Peyer's patch (tissue), 4 donors: Measurements from ENCODE around the gene CYP27B1. TPM values are rescaled to one million over a fixed set of nuclear protein-coding genes. Genes with fewer than 3 reads are reported as not detected.

Experiments used
- DNase-seq, 3 donors: peaks; one replicate each; pipeline ENCODE4 v3.0.0-alpha.2; 2017 to 2019
- H3K27ac ChIP-seq, 4 donors: fragments of 200-600 bp; sonication (generic); one replicate each; pipeline ENCODE4 v1.5.1; 2016 to 2019
- H3K27me3 ChIP-seq, 2 donors: fragments of 200-600 bp; sonication (generic); one replicate each; pipeline ENCODE4 v1.5.1; 2019
- H3K36me3 ChIP-seq, 3 donors: fragments of 200-600 bp; sonication (generic); one replicate each; pipeline ENCODE4 v1.5.1; 2016 to 2019
- H3K4me1 ChIP-seq, 4 donors: fragments of 200-600 bp; sonication (generic); one replicate each; pipeline ENCODE4 v1.5.1; 2016 to 2019
- H3K4me3 ChIP-seq, 4 donors: fragments of 200-600 bp; sonication (generic); 1 replicate in 3 of 4; 2 replicates in 1 of 4; pipeline ENCODE4 v1.5.1; 2016 to 2019; ENCODE audit warnings: mild to moderate bottlenecking in 1 of 4
- H3K9me3 ChIP-seq, 4 donors: fragments of 200-600 bp; sonication (generic); one replicate each; pipeline ENCODE4 v1.5.1; 2016 to 2019; ENCODE audit warnings: mild to moderate bottlenecking in 1 of 4
- POLR2A ChIP-seq, 2 donors: fragments of 450-650 bp; IDR thresholded peaks; one replicate each; pipeline ENCODE4 v1.5.1; 2017; ENCODE audit warnings: antibody characterized with exemption in 2 of 2, mild to moderate bottlenecking in 2 of 2, moderate library complexity in 2 of 2
- total RNA-seq, 4 donors: library from RNA; depleted of rRNA; stranded (reverse); fragments of >200 nt; gene quantifications; one replicate each; pipeline ENCODE4 v1.1.0, GENCODE V29; 2016
- TF ChIP-seq, protein P1 (sequence below), 6 experiments: fragments of 450-650 bp in 4 of 6; fragments of 200-600 bp in 2 of 6; sonication (generic) in 1 of 6; IDR thresholded peaks; one replicate each; pipeline ENCODE4 v1.5.1; 2017 to 2019; ENCODE audit warnings: antibody characterized with exemption in 6 of 6, mild to moderate bottlenecking in 3 of 6, moderate library complexity in 1 of 6

CYP27B1 gene, protein sequence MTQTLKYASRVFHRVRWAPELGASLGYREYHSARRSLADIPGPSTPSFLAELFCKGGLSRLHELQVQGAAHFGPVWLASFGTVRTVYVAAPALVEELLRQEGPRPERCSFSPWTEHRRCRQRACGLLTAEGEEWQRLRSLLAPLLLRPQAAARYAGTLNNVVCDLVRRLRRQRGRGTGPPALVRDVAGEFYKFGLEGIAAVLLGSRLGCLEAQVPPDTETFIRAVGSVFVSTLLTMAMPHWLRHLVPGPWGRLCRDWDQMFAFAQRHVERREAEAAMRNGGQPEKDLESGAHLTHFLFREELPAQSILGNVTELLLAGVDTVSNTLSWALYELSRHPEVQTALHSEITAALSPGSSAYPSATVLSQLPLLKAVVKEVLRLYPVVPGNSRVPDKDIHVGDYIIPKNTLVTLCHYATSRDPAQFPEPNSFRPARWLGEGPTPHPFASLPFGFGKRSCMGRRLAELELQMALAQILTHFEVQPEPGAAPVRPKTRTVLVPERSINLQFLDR
- total RNA-seq: 1 to 10 TPM in 1 of 4 donors, not detected in 3; 1.7 TPM

DNA sequence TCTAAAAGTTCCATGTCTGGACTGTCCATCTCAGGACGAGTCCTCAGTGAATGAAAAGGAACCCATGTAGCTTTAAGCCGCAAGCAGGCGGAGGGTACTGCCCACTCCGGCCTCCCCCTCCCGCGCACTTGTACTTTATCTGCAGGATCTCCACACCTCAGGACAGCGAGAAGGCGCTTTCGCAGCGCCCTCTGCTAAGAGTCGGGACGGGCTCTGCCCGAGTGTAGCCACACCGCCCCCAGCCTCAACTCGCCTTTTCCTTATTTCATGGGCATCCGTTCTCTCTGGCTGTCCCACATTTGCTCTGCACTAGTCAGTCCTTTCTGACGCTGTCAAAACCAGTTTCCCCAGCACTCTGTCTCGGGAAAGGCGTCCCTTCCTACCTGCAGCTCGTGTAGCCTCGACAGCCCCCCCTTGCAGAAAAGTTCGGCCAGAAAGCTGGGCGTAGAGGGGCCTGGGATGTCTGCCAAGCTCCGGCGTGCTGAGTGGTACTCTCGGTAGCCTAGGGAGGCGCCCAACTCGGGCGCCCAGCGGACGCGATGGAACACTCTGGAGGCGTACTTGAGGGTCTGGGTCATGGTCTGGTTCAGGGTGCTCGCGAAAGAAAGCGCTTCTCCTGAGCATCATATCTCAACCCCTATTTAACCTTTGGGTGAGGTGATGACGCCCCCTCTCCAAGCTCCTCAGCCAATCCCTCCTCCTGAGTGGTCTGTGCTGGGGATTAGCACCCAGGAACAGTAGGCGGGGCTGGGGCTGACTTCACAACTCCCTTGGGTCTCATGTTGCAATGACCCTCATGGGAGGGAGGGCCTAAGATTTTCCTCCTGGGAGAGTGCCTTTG, at the start of gene CYP27B1:
CYP27B1 (minus strand) TSS at position 615 of the 841 bp plus-strand sequence; CDS start at position 578, 37 bp downstream.
- H3K4me3 ChIP-seq: peak within 1 kb of the TSS; percentile 41 to 59 (median 52)
- peak in 1 of 3 donors; percentile 44 for DNase-seq

DNA sequence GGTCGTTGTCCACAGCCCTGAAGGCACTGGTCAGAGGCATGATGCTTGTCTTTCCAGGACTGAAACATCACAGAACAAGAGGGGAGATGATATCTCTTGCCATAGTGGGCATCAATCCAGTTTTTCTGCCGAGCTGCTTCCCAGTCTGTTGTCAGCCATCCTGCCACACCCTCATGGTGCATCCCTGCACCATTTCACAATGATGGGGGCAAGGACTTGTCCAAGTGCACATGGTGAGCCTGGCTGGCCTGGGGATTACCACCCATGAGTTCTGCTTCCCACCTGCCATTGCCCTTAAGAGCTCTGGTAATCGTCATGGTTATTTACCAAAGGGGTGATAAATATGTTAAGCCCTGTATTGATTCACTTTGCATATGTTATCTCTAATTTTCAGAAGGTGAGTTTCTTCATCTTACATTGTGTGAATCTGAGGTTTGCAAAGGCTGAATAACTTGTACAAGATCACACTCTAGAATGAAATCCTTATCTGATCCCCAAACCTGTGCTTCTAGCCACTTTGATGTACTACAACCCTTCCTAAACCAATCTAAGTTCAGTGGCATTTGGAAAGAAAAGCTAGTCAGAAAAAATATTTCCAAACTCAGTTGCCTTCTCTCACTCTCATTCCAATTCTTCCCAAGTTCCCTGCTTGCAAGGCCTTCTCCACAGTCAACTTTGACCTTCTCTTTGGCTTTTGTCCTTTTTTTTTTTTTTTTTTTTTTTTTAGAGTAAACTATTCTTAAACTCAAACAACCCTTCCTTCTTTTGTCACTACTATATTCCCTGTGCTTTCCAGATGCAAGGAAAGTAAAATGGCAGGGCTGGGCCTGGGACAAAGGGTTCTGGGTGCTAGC, 49.4 kb upstream of the CYP27B1 start:
- TF ChIP-seq, protein P1, sequence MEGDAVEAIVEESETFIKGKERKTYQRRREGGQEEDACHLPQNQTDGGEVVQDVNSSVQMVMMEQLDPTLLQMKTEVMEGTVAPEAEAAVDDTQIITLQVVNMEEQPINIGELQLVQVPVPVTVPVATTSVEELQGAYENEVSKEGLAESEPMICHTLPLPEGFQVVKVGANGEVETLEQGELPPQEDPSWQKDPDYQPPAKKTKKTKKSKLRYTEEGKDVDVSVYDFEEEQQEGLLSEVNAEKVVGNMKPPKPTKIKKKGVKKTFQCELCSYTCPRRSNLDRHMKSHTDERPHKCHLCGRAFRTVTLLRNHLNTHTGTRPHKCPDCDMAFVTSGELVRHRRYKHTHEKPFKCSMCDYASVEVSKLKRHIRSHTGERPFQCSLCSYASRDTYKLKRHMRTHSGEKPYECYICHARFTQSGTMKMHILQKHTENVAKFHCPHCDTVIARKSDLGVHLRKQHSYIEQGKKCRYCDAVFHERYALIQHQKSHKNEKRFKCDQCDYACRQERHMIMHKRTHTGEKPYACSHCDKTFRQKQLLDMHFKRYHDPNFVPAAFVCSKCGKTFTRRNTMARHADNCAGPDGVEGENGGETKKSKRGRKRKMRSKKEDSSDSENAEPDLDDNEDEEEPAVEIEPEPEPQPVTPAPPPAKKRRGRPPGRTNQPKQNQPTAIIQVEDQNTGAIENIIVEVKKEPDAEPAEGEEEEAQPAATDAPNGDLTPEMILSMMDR (IDR thresholded peaks at IDR 0.05): no peak
- TF ChIP-seq POLR2A (IDR thresholded peaks at IDR 0.05): no peak

More for the DNA sequence above, at the start of gene CYP27B1:
- peaks cover 0 to 13% of the 10 kb centered on the region in 2 donors for H3K27me3 ChIP-seq
- H3K4me1 ChIP-seq: peaks cover 0 to 37% (median 25%) of the 10 kb centered on the region in 4 donors
- no peaks in the 10 kb centered on the region for H3K36me3 ChIP-seq
- no peak within 1 kb of the TSS for H3K27ac ChIP-seq
- H3K9me3 ChIP-seq: no peaks in the 10 kb centered on the region
- TF ChIP-seq, protein P1 (IDR thresholded peaks at IDR 0.05): no peak
- TF ChIP-seq POLR2A (IDR thresholded peaks at IDR 0.05): no peak

DNA sequence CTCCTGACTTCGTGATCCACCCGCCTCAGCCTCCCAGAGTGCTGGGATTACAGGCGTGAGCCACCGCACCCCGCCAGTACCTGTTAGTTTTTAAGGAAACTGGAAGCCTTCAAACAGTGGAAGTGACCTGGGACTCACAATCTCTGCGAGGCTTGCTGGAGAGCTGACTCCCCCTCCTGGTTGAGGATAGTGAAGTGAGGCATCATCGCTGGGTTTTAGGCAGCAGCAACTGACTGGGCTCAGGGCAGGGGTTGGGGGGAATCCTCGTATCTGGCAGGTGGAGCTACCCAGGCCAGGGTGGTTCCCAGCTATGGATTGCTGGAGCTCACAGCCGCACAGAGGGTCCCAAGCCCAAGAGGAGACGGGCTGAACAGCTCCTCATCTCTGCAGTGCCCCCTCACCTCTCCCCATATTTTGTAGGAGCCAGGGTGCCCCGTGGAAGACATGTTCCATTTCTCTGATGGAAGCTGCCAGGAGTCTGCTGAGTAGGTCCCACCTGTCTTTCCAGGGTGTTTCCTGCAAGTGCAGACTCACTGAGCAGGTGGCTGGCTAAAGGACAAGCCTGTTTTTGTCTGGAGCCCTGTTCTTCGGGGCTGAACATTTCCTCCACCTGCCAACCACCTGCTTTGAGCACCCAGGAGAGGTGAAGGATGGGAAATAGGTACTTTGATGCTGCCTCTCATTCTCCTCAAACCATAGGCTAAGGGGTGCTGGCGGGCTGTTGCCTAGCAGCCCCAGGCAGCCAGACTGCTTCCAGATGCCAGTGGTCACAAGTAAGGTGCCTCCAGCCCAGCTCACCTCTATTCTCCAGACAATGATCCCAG, 48.5 kb upstream of the CYP27B1 start:
- no peaks in the 10 kb centered on the region for H3K27me3 ChIP-seq
- H3K4me3 ChIP-seq: no peak overlapping the region
- H3K9me3 ChIP-seq: no peaks in the 10 kb centered on the region
- TF ChIP-seq, protein P1 (IDR thresholded peaks at IDR 0.05): no peak
- TF ChIP-seq POLR2A (IDR thresholded peaks at IDR 0.05): no peak
- peaks cover 0 to 15% (median 0%) of the 10 kb centered on the region in 3 donors for H3K36me3 ChIP-seq
- no peak for DNase-seq
- no peak overlapping the region for H3K27ac ChIP-seq
- peaks cover 0 to 11% (median 0%) of the 10 kb centered on the region in 4 donors for H3K4me1 ChIP-seq

More for the DNA sequence above, 49.4 kb upstream of the CYP27B1 start:
- no peaks in the 10 kb centered on the region for H3K9me3 ChIP-seq
- H3K4me1 ChIP-seq: peaks cover 0 to 11% (median 0%) of the 10 kb centered on the region in 4 donors
- H3K27me3 ChIP-seq: no peaks in the 10 kb centered on the region
- no peak overlapping the region for H3K27ac ChIP-seq
- H3K36me3 ChIP-seq: peaks cover 0 to 18% (median 0%) of the 10 kb centered on the region in 3 donors
- no peak for DNase-seq
- H3K4me3 ChIP-seq: no peak overlapping the region

DNA sequence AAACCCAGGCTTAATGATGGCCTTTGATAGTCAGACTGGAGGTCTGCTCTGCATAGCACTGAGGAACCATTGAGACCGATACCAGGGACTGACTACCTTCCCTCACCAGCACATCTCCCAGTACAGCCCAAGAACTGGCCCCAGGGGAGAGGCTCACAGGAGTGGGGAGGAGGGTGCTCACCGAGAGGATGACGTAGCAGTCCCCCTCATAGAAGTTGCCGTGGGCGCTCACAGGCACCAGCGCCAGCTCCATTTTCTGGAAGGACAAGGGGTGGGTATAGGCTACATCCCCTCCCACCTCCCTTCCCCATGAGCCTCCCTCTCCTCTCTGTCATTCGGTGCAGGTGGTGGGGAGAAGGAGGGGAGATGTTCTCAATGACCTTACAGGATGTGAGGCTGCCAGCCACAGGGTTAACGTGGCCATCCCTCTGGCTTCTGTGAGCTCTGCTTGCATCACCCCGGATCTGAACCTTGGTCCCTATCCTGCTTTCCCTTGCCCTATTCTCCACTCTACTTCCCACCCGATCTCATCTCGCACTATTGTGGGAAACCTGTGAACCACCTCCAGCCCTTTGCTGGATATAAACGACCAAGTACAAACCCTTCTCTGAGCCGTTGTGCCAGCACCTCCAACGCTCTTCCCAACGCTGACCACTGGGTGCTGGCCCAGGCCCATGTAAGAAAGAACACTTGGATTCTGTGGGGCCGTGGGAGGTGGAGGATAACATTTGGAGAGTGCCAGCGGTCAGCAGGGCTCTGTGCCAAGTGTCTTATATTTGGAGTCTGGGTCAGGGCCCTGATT, 47.3 kb upstream of the CYP27B1 start:
- no peak for DNase-seq
- peaks cover 0 to 18% (median 0%) of the 10 kb centered on the region in 3 donors for H3K36me3 ChIP-seq

More for the DNA sequence above, 47.3 kb upstream of the CYP27B1 start:
- Histone ChIP-seq H3K27ac (no peak overlapping the region), H3K4me3 (no peak overlapping the region), H3K27me3 (no peaks in the 10 kb centered on the region), H3K4me1 (peaks cover 0 to 11% (median 0%) of the 10 kb centered on the region in 4 donors), H3K9me3 (no peaks in the 10 kb centered on the region)
- TF ChIP-seq, protein P1 (IDR thresholded peaks at IDR 0.05): no peak
- no peak for TF ChIP-seq POLR2A (IDR thresholded peaks at IDR 0.05)
